HG02571 (cell line): ENCODE data around the gene USP32.
"Not testable (repeated sequence)": the region's sequence is repeated elsewhere in the genome, so short reads cannot be mapped to it uniquely, and the experiment has no call there.

Source experiments
- ATAC-seq: cut with Tn5 transposase; IDR thresholded peaks from one replicate; pipeline ENCODE4 v1.9.1; 2021; ENCODE audit warnings: mild to moderate bottlenecking, moderate library complexity; ENCODE audit not compliant: unreplicated experiment

The USP32 gene

DNA sequence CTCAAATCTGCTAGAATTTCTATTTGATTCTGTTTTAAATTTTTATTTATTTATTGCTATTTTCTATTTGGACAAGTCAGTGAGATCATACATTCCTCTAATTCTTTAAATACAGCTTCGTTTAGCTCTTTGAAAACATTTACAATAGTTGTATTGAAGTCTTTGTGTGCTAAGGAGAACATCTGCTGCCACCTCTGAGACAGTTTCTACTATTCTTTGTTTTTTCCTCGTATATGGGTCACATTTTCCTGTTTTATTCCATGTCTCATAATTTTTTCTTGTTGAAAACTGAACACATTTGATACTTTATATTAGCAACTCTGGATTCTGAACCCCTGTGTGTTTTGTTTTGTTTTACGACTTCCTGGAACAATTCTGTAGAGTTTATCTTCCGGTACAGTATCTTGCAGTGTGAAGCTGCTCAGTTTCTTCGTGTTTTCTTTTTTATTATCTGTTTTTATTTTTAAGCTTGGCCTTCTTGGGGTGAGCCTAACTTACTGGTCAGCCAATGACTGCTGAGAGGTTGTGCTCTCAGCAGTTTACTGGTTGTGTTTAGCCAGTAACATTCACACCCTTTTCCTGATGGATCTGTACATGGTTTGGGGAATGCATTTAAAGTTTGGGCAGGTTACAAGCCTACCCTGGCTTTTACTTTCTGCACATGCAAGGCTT, 143.2 kb downstream of the USP32 start:
- no peak for ATAC-seq

DNA sequence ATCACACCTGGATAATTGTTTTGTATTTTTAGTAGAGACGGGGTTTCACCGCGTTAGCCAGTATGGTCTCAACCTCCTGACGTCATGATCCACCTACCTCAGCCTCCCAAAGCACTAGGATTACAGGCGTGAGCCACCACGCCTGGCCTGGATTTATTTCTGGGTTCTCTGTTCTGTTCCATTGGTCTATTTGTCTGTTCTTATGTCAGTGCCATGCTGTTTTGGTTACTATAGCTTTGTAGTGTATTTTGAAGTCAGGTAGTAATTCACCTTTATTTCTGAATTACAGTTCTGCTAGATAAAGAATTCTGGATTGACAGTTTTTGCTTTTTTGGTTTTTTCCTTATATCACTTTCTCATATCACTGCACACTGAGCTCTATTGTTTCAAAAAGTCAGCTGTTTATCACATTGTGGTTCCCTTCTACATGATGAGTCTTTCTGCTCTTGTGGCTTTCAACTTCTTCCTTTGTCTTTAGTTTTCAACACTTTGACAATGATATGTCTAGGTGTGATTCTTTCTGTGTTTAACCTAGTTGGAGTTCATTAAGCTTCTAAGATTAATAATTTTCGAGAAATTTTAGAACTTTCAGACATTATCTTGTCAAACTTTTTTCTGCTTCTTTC, 144.0 kb downstream of the USP32 start:
- no peak for ATAC-seq

DNA sequence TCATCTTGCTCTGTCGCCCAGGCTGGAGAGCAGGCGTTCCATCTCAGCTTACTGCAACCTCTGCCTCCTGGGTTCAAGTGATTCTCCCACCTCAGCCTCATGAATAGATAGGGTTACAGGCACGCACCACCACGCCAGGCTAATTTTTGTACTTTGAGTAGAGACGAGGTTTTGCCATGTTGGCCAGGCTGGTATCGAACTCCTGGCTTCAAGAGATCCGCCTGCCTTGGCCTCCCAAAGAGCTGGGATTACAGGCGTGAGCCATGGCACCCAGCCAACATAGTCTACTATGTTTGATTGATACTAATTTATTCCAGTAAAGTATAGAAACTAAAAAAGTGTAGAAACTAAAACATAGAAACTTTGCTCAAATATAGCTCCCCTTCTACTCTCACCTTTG, 147.3 kb downstream of the USP32 start:
- no peak for ATAC-seq

DNA sequence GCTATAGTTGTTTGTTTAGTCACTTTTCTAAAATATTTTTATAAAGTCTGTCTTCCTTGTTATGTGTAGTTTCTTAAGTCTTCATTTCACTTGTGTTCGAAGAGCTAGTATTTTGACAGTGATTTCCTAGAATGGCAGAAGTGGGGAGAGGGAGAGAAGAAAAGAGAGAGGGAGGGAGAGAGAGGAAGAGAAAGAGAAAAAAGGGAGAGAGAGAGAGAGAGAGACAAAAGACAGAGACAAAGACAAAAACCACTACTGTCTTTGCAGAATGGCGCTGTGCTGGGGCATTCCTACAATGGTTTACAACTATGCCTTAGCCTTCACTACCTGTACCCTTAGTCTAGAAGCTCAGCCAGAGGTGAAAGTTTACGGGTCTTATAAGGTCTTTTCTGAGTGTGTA, 151.6 kb downstream of the USP32 start:
- ATAC-seq: no peak

DNA sequence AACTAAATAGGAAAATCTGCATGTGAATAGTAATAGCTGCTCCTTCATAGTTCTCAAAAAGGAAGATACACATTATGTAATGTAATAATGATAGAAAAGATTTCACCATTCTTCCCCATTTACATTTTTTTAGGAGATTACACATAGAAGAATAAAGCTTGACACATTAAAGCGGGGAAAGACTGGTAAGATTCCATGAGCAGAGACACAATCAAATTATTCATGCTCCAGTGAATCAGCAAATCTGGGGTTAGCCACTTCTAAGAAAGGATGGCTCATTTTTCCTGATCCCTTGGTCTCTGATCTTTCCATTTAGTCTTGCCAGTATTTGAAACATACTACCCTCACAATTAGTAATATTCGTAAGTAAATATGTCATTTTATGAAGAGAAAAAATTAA, 160.2 kb downstream of the USP32 start:
- no peak for ATAC-seq

DNA sequence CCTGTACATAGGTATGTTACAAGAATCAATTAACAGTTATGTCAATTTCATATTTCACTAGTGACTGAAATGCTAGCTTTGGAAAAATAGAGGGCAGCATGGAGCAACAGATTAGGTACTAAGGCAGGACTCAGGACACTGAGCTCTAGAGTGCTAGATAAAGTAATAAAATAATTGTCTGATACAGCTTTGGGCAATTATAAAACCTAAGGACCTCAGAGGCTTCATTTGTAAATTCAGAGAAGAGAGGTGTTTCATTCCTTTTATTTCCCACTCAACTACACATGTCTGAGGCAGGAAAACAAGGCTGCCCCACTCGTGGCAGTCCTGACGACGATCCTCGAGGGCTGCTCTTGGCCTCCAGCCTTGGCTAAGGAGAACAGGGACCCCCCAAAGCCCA, 160.7 kb downstream of the USP32 start:
- ATAC-seq: no peak

DNA sequence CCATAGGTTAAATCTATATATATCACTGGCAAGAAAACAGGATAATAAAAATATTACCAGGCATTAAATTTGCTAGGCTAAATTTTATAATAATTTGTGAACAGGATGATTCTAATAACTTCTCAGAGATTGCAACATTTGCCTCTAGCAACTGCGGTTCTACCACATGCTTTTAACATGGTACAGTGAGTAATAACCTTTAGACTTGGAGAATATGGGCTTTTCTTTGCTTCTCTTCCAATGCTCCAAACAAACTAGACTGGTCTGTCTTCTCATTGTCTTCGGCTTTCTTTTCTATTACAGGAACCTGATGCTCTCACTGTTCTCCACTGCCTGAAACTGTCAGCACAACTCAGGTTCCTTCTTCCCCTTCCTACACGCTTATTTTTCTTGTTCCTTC, 161.6 kb downstream of the USP32 start:
- ATAC-seq: no peak

DNA sequence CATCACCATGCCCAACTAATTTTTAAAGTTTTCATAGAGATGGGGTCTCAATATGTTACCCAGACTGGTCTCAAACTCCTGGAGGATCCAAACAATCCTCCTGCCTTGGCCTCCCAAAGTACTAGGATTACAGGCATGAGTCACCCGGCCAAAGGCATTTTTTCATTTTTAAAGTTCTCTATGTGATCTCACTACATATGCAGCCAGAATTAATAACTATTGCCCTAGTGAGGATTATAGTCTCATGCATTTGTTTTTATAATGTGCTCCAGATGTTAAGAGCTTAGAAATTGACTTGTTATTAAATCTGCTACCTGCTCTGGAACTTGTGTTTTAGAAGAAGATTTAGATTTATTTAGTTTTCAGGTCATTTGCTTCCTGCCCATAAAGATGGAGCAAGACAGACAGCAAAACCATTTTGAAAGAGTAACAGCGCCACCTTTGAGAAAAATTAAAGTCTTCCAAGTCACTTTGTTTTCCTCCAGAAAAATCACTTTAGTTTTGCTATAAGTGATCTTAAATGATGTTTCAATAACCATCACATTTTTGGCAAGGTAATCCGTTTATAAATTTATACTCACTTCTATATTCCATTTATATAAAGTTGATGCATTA, 162.6 kb downstream of the USP32 start:
- ATAC-seq: no peak

DNA sequence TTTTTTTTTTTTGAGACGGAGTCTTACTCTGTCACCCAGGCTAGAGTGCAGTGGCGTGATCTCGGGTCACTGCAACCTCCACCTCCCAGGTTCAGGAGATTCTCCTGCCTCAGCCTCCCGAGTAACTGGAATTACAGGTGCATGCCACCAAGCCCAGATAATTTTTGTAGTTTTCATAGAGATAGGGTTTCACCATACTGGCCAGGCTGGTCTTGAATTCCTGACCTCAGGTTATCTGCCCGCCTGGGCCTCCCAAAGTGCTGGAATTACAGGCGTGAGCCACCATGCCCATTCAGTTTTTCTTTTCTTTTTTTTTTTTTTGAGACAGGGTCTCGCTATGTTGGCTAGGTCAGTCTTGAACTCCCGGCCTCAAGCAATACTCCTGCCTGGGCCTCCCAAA, 164.7 kb downstream of the USP32 start:
- not testable (repeated sequence) for ATAC-seq

DNA sequence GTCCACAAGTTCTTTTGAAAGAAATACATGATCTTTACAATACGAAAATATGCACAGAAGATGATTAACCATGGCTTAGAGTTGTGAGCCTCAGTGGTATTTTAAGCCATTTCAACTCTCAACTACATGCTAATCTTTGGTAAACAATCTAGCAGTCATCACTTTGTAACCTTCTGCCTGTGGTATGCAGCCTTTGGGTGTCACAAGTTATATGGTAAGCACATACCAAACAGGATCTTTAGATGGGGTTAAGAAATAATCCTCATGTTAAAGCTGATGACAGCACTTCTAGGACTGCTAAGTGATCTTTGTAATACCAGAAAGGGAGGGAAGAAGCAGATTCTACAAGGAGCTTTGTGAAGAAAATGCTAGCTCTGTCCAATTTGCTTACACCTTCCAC, 167.9 kb downstream of the USP32 start:
- no peak for ATAC-seq

DNA sequence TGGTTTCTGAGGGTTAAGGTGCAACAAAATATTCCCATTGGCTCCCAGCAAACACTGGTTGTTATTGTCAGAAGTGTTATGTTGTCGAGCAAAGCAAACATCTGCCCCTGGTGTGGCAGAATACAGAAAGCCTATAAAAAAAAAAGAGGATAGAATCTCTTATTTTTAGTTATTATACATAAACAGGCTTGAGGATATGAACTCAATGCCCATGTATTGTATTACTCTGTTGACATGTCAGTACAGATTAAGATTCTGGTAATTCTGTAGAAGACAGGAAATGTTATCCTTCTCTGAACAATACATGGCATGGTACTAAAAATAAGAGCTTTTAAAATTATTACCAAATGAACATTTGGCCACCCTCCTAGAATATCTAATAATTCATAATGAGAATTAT, 168.5 kb downstream of the USP32 start:
- no peak for ATAC-seq

DNA sequence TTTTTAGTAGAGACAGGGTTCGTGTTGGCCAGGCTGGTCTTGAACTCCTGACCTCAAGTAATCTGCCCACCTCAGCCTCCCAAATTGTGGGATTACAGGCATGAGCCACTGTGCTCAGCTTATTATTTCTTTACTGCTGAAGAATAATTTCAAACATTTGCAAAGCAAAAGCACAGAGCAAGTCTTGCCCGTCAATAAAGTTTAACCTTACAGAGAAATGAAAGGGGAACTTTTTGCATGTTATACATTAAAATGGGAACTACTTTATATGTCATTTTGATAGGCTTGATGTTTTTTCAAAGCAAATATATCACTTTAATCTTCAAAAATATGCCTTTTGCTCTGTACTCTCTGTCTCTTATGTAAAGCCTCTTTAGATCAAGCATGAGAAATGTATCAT, 173.2 kb downstream of the USP32 start:
- ATAC-seq: not testable (repeated sequence)

DNA sequence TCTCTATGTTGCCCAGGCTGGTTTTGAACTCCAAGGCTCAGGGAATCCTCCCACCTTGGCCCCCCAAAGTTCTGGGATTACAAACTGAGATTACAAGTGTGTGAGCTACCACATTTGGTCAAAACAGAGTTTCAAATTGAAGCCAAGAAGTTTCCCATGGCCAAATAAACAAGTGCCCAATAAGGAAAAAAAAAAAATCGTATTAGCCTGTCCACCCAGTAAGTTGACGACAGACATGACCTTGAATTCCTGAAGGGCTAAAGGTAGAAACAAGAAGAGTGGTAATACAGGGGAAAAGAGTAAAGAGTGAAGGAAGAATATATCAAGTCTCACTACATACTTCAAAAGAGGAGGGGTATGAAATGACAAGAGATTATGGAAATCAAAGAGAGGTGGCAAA, 176.0 kb downstream of the USP32 start:
- not testable (repeated sequence) for ATAC-seq

DNA sequence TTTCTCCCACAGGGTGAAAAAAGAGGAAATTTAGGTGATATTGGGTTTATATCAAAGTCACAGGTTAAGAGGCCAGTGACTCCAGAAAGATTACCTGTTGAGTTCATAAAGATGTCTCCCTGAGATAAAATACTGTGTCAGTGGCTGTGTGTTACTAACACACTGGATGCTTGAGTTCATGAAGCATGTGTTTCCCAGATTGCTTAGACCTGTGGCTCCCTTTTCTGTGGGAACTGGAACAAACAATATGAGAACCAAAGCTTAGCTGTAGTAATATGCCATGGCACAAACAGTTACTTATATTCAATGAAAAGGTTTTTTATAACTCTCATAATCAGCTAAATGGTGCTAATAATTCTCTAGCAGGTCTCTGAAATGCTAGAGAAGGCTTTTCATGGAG, 180.7 kb downstream of the USP32 start:
- ATAC-seq: not testable (repeated sequence)

DNA sequence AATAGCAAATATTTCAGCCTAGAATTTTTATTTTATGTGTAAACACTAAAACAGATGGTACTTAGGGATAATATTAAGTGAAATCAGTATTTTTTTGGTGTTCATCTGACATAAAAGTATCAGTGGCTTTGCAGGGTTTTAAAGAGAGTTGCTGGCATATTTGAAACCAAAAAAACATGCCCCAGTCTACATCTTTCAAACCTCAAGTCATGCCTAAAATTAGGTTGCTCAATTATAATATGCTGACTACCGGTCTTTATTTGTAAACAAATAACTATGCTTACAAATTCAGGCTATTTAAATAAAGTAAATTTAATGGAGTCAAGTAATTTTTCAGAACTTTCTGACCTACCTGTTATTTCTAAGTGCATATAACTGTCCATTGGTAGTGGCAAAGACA, 183.6 kb downstream of the USP32 start:
- not testable (repeated sequence) for ATAC-seq

DNA sequence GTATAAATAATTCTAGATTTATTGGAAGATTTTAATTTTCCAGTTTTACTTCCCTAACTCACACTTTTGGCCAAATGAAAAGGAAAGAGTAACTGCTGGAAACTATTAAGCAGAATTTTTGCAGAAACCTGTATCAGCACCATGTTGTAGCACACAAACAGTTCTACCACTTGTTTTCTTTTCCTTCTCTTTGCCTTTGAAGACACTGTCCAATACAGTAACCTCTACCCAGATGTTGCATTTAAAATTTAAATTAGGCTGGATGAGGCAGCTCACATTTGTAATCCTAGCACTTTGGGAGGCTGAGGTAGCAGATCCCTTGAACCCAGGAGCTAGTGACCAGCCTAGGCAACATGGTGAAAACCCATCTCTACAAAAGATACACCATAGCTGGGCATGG, 186.2 kb downstream of the USP32 start:
- ATAC-seq: not testable (repeated sequence)

DNA sequence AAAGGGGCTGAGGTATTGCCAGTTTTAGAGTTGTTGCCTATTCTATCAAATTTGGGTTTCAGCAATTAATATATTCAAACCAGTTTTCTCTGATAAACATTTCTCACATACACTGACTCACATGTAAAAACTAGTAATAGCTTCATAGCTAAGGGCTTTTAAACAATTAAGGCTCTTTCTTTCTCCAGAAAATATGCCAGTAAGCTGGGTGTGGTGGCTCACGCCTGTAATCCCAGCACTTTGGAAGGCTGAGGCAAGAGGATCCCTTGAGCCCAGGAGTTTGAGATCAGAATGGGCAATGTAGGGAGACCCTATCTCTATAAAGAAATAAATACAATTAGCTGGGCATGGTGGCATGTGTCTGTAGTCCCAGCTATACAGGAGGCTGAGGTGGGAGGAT, 193.3 kb downstream of the USP32 start:
- not testable (repeated sequence) for ATAC-seq

DNA sequence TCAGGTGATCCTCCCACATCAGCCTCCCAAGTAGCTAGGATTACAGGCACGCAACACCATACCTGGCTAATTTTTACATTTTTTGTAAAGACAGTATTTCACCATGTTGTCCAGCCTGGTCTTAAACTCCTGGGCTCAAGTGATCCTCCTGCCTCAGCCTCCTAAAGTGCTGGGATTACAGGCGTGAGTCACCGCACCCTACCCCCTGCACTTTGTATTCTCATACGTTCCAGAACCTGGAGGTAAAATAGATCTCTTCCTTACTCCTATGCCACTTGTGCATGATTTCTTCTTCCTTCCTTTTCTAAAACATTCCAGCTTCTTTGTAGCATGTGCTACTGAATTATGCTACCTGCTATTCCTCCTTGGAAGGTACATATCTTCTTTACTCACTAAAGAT, 197.8 kb downstream of the USP32 start:
- not testable (repeated sequence) for ATAC-seq

DNA sequence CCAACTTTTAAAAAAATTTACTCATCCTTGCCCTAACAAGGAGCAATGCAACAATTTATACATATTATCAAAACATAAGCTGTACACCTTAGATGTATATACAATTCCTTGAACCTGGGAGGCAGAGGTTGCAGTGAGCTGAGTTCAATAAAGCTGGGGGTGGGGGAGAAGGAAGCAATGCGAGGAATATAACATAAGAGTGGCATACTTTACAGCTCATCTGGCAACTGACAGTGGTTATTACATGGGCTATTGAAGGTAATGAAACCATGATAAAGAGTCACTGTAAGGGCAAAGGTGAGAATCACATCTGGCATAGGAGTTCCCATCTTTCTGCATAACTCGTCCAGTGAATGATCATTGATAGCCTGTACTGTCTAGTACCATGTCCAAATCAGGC, 198.5 kb downstream of the USP32 start:
- ATAC-seq: no peak

DNA sequence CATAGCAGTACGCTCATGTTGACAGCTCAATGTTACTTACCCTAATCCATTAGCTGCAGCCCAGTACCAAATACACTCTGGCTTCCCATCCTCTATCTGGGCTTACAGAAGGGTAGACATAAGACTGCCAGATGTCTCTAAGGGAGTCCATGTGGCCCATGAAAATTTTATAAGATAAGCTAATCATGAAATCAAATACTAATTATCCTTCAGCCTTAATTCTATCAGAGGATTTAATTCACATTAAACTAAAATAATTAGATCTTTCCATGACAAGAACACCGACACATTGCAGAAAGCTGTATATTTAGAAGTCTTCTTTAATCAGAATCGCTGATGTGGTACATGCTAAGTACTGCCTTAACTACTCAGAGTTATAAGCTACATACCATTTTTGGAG, 198.9 kb downstream of the USP32 start:
- not testable (repeated sequence) for ATAC-seq

DNA sequence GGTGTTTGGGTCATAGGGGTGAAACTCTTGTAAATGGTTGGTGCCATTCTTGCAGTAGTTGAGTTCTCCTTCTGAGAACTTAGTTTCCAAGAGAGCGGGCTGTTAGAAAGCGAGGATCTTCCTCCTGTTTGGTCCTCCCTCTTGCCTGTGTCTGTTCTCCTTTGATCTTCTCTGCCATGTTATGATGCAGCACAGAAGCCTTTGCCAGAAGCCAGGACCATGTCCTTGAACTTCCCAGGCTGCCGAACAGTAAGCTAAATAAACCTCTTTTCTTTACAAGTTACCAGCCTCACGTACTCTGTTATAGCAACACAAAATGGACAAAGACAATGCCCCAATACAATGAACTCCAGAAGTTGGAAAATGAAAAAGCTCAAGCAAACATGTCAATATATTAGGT, 201.9 kb downstream of the USP32 start:
- not testable (repeated sequence) for ATAC-seq

DNA sequence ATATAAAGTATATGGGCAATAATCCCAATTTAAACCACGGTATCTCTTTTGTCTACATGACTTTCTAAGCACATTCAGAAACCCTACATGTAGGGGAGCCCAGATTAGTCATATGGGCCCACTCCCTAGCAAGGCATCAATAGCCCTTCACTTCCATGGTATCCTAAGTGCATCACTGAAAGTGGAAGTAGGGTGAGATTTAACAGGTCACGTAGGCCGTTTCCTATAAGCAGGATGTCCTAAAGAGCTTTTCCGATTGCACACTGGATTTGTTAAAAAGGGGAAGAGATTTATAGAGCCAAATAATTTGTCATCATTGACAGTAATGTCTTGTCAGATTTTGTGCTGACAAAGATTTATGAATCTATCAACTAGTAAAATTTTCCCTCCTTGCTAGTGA, 203.2 kb downstream of the USP32 start:
- ATAC-seq: no peak
